Caki2 (cell line): Measurements from ENCODE around the gene ICOSLG. TPM values are rescaled to one million over a fixed set of nuclear protein-coding genes. Genes with fewer than 3 reads are reported as not detected.
"Not testable (repeated sequence)": the region's sequence is repeated elsewhere in the genome, so short reads cannot be mapped to it uniquely, and the experiment has no call there.

Experiments used
- DNase-seq: peaks from one replicate; pipeline ENCODE4 v3.0.0-alpha.2; 2015; ENCODE audit warnings: low read depth
- in situ Hi-C: cut with HindIII; loops from 2 replicates; pipeline ENCODE4 v1.10.0; 2016; ENCODE audit warnings: low sequenced_read_pairs, low pct_unique_long_range_greater_than_20kb, mixed read lengths
- total RNA-seq: library from RNA; depleted of rRNA; stranded (reverse); fragments of >200 nt; shearing (Covaris generic); gene quantifications from 2 replicates; pipeline ENCODE4 v1.2.3, GENCODE V29; 2014; ENCODE audit warnings: low replicate concordance; rRNA removed

ICOSLG gene, protein sequence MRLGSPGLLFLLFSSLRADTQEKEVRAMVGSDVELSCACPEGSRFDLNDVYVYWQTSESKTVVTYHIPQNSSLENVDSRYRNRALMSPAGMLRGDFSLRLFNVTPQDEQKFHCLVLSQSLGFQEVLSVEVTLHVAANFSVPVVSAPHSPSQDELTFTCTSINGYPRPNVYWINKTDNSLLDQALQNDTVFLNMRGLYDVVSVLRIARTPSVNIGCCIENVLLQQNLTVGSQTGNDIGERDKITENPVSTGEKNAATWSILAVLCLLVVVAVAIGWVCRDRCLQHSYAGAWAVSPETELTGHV
- total RNA-seq: 4.5 and 5.0 TPM in 2 replicates

DNA sequence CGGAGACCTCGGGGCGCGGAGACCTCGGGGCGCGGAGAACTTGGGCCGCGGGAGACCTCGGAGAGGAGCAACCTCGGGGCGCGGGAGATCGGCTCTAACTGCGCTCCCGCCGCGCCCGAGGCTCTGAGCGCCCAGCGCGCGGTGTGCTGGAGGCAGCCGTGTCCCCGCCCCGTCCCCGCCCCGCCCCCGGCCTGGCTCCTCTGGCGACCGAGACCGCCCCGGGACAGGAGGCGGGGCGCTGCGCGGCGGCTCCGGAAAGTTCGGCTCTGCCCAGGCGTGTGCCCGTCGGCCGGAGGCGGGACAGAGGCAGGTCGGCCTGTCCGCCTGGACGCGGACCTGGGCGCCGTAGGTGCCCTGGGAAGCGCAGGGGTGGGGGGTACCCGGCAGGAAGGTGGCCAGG is at the start of gene ICOSLG:
Gene ICOSLG, minus strand, starts transcription at position 102 of the 400 bp plus-strand sequence. CDS start 126 bp downstream, outside the sequence.
- DNase-seq, in situ Hi-C loops: not testable (repeated sequence)

DNA sequence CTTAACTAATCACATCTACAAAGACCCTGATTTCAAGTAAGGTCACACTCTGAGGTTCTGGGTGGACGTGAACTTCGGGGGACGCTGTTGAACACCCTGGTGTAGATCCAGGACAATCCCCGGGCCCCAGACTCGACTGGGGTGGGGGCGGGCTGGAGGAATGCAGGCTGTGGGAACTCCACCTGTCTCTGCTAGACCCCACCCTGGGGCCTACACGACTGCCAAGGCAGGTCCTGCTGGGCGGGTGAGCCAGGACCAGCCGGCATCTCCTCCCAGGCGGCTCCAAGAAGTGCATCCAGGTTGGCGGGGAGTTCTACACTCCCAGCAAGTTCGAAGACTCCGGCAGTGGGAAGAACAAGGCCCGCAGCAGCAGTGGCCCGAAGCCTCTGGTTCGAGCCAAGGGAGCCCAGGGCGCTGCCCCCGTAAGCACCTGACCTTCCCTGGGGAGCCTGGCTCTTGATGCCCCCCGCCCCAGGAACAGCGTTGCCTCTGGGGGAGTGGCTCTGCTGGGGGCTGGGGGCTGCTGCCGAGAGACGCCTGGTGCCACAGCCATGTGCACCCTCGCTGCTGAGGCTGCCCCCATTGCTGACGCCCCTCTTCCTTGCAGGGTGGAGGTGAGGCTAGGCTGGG is 48.8 kb upstream of the ICOSLG start:
- DNase-seq: no peak
- in situ Hi-C loops: no loop called here

DNA sequence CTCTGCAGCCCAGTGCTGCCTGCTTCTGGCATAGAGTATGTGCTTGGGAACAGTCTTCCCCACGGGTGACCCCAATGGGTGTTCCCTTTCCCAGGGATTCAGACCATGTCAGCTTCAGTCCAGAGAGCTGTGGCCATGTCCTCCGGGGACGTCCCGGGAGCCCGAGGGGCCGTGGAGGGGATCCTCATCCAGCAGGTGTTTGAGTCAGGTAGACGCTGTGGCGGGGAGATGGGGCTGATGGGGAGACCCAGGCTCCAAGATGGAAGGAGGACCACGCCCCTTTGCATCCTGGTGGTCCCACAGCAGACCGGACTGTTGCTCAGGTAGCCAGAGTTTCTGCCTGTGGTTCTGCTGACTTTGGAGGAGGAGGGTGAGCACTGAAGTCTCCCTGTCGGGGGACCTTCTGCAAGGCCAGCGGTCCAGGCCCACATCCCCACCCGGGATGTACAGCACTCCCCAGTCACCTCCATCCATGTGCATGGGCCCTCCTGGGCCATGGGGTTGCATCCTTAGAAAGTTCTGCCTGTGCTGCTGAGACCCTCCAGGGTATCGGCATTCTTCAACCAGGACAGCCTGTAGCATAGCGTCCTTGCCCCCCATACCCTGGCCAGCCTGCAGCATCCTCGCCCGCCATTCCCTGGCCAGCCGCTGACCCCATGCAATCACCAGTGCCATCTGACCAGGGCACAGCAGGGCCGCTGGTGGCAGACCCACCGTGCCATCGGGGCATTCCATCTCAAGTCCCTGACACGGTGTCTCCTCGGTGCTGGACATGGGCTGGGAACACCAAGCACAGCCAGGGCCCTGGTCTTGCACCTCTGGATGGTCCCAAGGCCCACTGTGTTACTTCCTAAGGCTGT is 47.7 kb upstream of the ICOSLG start:
- no peak for DNase-seq
- in situ Hi-C loops: no loop called here

DNA sequence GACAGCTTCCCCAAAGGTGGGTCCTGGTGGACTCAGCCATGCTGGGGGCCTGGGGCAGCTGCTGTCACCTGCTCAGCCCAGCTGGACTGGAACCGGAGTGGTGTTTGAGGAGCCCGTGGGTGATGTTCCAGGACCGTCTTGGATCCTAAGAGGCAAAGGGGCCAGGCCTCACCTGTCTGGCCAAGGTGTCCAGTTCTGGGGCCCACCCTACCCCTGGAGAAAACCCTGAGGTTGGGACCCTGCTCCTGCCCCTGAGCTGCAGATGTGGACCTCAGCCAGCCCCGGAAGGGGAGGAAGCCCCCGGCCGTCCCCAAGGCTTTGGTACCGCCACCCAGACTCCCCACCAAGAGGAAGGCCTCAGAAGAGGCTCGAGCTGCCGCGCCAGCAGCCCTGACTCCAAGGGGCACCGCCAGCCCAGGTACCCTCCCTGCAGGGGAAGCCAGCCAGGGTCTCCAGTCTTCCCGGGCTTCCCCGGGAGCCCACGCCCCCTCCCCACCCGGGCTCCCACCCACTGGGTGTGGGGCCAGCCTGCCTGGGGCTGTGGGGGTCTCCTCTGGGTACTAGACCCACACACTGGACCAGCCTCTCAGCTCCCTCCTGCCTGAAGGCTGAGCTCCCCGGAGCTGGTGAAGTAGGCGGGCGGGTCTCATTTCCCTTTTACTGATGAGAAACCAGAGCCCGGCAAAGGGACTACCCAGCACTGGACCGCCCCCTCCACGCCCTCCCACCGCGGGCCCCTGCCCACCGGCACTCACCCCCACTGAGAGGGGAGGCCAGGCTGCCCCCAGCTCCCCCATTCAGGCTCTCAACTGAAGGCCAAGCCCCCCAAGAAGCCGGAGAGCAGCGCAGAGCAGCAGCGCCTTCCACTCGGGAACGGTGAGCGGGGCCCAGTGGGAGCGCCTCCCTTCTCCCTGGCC is 46.2 kb upstream of the ICOSLG start:
- in situ Hi-C loops: no loop called here
- no peak for DNase-seq

DNA sequence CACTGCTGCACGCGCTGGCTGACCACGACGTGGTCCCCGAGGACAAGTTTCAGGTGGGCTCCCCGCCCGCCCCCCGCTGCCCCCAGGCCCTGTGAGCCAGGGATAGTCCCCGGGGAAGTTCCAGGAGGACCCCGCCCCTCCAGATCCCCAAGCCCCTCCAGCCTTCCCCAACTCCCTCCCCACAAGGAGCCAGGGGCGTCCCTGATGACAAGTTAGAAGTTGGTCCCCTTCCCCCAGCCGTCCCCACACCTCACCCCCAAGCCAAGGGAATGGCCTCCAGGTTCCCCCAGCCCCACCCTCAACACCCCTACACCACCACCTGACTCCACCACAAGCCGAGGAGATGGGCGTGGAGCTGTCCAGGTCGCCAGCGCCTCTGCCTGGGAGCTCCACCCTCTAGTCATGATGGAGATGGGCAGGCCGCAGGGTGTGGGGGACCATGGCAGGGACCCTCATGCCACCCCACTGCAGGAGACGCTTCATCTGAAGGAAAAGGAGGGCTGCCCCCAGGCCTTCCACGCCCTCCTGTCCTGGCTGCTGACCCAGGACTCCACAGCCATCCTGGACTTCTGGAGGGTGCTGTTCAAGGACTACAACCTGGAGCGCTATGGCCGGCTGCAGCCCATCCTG is 45.5 kb upstream of the ICOSLG start:
- no peak for DNase-seq
- in situ Hi-C loops: no loop called here

DNA sequence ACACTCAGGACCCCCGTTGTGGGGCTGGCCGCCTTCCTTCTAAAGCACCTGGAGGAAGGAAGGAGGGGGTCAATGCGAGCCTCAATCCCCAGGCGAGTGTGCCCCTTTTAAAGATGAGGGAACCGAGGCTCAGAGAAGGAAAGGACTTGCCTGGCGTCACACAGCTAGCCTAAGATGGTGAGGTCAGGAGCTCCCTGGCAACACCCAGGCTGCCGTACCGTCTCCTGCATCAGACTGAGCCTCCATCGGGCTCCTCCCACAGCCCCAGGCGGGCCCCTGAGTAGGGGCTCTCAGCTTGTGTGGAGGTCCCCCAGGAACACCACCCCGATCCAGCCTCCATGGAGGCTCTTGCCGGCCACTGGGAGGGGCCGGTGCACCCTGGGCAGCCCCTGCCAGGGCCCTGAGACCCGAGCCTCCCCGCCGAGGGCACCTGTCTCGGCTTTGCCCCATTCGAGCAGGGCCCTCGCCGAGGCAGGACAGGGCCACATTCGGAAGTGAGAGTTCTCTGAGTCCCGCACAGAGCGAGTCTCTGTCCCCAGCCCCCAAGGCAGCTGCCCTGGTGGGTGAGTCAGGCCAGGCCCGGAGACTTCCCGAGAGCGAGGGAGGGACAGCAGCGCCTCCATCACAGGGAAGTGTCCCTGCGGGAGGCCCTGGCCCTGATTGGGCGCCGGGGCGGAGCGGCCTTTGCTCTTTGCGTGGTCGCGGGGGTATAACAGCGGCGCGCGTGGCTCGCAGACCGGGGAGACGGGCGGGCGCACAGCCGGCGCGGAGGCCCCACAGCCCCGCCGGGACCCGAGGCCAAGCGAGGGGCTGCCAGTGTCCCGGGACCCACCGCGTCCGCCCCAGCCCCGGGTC is 44.6 kb upstream of the ICOSLG start, which contains the start of gene AIRE:
Gene AIRE, plus strand, starts transcription at position 739 of the 855 bp plus-strand sequence. CDS start 131 bp downstream, outside the sequence.
- in situ Hi-C loops: no loop called here
- DNase-seq: no peak

DNA sequence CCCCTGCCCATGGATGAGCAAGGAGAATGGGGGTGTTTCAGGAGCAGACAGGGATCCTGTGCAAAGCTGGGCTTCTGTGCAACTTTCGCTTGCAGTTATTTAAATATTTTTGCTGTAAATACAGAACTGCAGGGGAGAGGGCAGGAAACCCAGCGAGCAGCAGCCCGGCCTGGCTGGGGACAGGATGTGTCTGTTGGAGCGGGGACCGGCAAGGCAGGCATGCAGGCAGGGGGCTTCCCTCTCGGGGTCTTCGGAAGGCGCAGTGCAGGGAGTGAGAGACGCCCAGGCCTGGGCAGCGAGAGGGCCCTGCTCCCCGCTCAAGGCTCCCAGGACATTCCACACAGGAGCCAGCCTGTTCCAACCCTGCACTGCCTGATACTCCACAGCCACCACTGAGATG is 43.2 kb upstream of the ICOSLG start:
- no peak for DNase-seq
- in situ Hi-C loops: no loop called here

DNA sequence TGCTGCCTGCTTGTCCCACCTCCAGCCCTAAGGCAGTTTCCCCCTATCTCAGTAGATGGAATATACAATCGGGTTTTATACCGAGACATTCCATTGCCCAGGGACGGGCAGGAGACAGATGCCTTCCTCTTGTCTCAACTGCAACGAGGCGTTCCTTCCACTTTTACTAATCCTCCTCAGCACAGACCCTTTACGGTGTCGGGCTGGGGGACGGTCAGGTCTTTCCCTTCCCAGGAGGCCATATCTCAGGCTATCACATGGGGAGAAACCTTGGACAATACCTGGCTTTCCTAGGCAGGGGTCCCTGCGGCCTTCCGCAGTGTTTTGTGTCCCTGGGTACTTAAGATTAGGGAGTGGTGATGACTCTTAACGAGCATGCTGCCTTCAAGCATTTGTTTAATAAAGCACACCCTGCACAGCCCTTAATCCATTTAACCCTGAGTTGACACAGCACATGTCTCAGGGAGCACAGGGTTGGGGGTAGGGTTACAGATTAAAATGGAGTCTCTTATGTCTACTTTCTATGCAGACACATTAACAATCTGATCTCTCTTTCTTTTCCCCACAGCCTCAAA is 42.6 kb upstream of the ICOSLG start:
- in situ Hi-C loops, DNase-seq: not testable (repeated sequence)

DNA sequence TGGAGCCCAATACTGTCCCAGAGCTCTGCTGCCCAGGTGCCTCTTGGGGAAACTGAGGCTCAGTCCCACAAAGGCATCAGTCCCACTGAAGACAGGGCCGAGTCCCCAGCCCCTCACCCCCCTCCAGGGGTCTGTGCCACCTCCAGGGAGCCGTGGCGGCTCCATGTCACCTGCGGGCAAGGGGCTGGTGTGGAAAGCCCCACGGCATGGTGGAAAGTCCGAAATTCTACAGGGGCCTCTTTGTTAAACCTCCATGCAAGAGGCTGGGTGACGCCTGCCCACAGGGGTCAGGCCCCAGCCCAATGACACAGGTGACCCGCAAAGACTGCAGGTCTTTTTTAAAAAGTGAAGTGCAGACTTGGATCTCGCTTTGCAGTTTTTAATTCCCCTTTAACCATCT is 41.6 kb upstream of the ICOSLG start:
- no peak for DNase-seq
- in situ Hi-C loops: no loop called here

DNA sequence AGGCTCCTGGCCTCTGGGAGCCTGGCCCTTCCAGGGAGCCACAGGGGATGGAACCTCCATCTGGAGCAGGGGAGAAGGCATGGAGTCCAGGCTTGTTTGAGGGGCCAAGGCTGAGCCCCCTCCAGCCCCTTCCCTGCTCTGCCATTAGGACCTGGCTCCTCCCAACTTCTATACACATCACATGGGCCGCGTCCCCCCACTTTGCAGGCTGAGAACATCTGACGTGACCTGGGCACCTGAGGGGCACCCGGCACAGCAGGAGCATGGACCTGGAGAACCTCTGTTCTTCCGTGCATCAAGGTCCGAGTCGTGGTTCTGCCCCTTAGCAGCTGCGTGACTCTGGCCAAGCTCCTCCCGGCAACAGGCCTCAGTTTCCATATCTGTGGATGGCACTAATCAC is 41.1 kb upstream of the ICOSLG start:
- in situ Hi-C loops: no loop called here
- DNase-seq: no peak

DNA sequence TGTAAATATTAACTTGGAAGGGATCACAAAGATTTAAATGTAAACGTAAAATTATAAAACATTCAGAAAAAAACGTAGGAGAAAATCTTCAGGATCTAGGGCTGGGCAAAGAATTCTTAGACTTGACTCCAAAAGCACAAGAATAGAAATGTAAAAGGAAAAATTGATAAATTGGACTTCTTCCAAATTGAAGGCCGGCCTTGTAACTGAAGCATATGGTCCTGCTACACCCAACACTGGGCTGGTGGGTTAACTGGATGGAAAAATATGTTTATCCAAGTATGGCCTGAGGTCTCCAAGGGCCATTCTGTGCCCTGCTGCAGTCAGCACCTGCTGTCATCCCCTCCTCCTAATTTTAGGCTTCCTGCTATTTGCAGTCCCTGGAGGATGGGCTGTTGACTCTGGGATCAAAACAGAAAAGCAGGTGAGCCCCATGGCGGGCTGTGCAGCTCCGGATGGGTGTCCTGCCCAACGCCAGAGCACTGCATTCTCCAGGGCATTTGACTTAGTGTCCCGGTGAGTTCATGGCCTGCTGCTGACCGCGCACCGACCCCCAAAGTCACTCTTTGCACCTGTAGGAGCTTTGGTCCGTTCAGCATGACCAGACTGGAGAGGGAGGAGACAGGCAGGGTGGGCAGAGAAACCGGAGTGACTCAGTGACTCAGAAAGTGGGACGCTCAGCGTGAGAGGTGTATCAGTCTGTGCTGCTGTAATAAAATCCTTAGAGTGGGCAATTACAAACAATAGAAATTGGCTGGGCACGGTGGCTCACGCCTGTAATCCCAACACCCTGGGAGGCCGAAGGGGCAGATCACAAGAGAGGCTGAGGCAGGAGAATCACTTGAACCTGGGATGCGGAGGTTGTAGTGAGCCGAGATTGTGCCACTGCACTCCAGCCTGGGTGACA is 38.9 kb upstream of the ICOSLG start:
- in situ Hi-C loops: no loop called here
- no peak for DNase-seq

DNA sequence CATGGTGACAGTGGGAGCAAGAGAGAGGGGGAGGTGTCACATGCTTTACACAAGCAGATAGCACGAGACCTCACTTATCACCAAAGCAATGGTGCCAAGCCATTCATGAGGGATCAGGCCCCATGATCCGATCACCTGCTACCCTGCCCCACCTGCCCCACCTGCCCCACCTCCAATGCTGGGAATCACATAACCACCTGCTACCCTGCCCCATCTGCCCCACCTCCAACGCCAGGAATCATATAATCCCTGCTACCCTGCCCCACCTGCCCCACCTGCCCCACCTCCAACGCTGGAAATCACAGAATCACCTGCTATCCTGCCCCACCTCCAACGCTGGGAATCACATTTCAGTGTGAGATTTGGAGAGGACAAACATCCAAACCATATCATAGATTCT is 34.3 kb upstream of the ICOSLG start:
- DNase-seq: no peak
- in situ Hi-C loops: no loop called here

DNA sequence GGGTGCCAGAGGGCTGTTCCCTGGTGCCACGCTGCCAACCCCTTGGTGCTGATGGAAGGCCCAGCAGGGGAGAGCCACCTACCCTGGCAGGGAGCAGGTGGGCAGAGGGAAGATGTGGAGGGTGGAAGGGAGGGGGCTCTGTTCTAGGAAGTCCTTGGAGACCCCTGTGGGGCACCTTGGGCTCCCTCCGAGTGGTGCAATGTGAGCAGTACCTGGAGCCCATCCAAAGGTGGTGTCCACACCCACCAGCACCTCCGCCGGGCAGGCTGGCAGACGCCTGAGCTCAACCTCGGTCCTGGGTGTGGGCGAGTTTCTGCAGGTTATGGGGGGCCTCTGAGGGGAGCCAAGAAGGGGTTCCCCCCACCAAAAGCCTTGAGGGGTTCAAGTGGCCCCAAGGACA is 32.3 kb upstream of the ICOSLG start:
- DNase-seq: no peak
- in situ Hi-C loops: no loop called here

DNA sequence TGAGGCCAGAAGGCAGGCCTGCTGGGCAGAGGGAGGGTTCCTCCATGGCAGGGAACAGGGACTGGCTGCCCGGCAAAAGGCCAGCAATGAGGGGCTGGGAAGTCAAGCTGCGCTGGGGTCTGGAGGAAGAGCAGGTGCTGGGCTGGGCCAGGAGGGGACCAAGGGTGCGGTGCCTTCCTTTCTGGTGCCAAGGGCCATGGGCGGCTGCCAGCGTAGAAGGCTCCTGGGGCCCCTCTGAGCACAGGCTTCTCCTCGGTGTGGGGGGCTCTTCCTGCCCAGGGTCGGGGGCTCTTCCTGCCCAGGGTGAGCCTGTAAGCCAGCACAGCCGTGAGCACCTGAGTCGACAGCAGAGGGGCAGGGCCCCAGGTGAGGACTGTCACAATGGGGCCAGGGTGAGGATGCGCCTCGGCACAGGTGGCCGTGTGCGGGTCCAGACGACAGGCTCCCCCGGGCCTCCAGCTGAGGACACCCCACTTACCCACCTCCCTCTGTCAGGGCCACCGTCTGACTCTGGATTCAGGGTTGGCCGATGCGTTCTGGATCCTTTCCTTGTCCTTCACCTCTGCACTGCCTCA is 31.6 kb upstream of the ICOSLG start:
- DNase-seq: no peak
- in situ Hi-C loops: no loop called here

DNA sequence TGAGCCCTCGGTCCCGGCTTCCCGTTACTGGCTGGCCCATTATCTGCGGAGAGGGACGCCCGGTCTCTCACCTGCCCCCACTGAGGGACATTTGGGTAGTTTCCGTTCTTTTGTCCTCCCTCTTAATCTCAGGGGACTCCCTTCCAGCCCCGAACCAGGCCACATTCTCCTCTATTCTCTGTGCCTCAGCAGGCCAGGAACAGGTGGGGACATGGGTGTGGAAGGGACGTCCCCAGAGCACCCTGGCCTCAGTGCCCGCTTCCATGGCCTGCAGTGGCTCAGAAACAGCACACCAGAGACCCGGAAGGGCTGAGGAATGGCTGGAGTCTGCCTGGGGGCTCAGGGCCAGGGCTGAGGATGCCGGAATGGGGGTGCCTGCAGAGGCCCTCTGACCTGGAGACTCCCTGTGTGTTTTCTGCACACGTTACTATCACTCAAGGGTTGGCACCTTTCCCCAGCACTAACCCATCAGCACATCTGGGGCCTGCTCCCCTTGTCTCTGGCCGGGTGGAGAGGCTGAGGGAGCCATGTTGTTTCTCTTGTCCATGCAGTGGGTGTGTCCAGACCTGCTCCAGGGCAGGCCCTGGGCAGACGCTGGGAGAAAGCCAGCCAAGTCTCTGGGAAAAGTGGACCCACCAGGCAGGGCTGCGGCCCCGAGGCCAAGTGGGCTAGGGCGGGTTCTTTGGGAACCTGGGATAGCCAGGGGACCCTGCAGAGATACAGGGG is 31.0 kb upstream of the ICOSLG start:
- no peak for DNase-seq
- in situ Hi-C loops: no loop called here
